ENCODE measurements around the gene NFIA.
"Not testable (repeated sequence)": the region's sequence is repeated elsewhere in the genome, so short reads cannot be mapped to it uniquely, and the experiment has no call there.

The NFIA gene

DNA sequence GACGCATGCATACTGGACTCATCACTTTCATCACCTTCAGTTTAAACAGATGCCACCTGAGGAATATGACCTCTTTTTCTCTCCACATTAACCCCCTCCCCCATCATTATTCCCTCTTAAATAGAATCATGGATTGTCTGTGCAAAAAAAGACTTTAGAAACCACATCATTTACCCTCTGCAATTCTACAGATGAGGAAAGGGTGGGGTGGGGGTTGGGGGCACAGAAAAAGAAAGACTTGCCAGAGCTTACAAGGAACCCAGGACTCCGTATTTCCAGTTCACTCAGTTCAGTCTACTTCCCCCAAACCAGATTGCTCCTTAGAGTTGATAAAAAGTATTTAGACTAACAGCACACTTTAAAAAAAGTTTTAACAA is 26.2 kb upstream of the NFIA start:
- no peaks in the 10 kb centered on the region for H3K9me3 ChIP-seq
- DNase-seq, result no peak
- no peaks in the 10 kb centered on the region for H3K27me3 ChIP-seq
- TF ChIP-seq, protein P1, sequence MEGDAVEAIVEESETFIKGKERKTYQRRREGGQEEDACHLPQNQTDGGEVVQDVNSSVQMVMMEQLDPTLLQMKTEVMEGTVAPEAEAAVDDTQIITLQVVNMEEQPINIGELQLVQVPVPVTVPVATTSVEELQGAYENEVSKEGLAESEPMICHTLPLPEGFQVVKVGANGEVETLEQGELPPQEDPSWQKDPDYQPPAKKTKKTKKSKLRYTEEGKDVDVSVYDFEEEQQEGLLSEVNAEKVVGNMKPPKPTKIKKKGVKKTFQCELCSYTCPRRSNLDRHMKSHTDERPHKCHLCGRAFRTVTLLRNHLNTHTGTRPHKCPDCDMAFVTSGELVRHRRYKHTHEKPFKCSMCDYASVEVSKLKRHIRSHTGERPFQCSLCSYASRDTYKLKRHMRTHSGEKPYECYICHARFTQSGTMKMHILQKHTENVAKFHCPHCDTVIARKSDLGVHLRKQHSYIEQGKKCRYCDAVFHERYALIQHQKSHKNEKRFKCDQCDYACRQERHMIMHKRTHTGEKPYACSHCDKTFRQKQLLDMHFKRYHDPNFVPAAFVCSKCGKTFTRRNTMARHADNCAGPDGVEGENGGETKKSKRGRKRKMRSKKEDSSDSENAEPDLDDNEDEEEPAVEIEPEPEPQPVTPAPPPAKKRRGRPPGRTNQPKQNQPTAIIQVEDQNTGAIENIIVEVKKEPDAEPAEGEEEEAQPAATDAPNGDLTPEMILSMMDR (IDR thresholded peaks at IDR 0.05; ENCODE audit: low read depth, low read length), result no peak
- H3K4me1 ChIP-seq, result 0 out of 2 replicates have a peak, but pooled peaks cover 2% of the 10 kb centered on the region
- H3K36me3 ChIP-seq, result no peaks in the 10 kb centered on the region
- peak overlapping the region; percentile 75 for H3K4me3 ChIP-seq (ENCODE audit: low read depth, low read length)

DNA sequence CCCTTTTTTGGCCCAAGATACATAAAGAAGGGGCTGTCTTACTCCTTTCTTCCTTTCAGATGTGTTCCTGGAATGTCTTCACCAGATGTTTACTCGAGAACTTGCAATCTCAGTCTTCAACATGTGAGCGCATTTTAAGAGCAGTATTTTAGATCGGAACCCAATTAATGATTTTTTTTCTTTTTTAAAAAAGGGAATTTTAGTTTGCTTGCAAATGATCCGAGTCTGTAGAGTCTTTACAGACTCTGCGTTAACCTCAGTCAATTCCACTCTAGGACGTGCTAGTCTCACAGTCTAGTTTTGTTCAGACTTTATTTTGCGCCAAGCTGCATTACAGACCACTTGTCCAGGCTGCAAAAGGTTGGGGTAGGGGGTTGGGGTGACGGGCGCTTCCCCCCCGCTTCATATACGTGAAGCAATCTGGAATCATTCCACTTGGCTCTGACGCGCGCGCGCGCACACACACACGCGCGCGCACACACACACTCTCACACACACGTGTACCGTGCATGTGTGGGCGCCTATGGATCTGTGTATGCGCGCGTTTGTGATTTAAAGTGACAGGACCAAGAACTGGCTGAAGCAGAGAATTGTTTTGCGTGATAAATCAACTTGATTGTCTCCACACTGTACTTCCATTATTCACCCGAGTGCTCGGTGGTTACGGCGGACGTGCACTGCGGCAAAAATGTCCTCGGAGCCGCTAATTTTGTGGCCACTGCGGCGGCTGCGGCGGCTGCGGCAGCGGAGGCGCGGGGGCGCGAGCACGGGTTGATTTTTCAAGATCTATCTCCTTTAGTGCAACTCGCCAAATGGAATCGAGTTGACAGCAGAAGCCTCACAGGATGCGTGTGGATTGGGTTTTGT is 25.6 kb upstream of the NFIA start:
- peak; percentile 34 for DNase-seq
- Histone ChIP-seq H3K4me3 (ENCODE audit: low read depth, low read length) (peak overlapping the region; percentile 75), H3K27me3 (no peaks in the 10 kb centered on the region), H3K36me3 (no peaks in the 10 kb centered on the region), H3K4me1 (0 out of 2 replicates have a peak, but pooled peaks cover 2% of the 10 kb centered on the region), H3K9me3 (no peaks in the 10 kb centered on the region)
- TF ChIP-seq, protein P1 (IDR thresholded peaks at IDR 0.05; ENCODE audit: low read depth, low read length), result no peak

DNA sequence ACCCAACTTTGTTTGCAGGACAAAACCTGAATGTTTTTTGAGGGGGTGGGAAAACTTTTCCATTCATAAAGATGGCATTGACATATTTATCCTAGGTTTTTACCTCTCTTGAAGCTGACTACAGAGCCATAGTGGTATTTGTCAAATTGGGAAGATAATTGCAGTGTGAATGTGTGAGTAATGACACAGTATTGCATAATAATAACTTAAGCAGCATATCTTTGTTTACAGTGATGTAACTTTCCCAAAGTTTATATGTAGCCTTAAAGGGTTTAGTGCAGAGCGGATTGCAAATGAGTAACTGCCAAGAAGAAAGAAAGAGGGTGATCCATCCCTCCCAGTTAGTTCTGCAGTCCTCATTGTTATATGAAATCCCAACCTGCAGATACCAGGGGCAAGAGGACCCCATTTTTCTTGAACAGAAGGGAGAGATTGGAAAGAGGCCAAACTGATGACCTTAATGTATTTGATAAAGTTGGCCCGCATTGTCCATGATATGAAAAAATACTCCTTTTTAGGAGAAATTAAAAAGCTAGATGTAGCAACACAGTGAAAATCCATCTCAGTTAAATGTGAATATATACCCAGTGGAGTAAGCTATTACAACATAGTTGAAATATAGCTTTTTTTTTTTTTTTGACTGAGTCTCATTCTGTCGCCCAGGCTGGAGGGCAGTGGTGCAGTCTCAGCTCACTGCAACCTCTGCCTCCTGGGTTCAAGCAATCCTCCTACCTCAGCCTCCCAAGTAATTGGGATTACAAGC is 23.7 kb upstream of the NFIA start:
- H3K4me3 ChIP-seq (ENCODE audit: low read depth, low read length), result no peak overlapping the region
- H3K36me3 ChIP-seq, result no peaks in the 10 kb centered on the region
- H3K4me1 ChIP-seq, result 0 out of 2 replicates have a peak, but pooled peaks cover 2% of the 10 kb centered on the region
- no peak for DNase-seq
- TF ChIP-seq, protein P1 (IDR thresholded peaks at IDR 0.05; ENCODE audit: low read depth, low read length), result no peak
- H3K27me3 ChIP-seq, result no peaks in the 10 kb centered on the region
- H3K9me3 ChIP-seq, result no peaks in the 10 kb centered on the region

DNA sequence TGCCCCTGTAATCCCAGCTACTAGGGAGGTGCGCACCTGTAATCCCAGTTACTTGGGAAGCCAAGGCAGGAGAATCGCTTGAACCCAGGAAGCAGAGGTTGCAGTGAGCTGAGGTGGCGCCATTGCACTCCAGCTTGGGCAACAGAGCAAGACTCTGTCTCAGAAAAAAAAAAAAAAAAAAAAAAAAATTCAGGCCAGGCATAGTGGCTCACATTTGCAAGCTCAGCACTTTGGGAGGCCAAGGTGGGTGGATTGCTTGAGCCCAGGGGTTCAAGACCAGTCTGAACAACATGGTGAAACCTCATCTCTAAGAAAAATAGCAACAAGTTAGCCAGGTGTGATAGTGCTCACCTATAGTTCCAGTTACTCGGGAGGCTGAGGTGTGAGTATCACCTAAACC is 20.8 kb upstream of the NFIA start:
- not testable (repeated sequence) for H3K27me3 ChIP-seq; H3K36me3 ChIP-seq; H3K9me3 ChIP-seq; H3K4me3 ChIP-seq (ENCODE audit: low read depth, low read length); H3K4me1 ChIP-seq; DNase-seq

DNA sequence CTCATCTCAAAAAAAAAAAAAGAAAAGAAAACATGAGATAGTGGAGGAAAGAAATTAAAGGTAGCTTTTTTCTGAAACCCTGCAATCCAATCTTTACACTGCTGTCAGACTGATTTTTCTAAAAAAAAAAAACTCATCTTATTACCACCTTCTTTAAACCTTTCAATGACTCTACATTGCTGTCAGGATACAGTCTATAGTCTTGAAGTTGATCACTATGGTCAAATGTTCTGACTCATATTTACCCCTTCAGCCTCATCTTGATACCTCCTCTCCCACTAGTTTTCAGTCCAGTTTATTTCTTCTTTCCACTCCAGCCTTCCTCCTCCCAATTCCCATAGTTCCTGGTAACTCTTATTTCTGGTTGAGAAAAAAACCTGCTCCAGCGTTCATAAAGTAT is 17.7 kb upstream of the NFIA start:
- TF ChIP-seq, protein P1 (IDR thresholded peaks at IDR 0.05; ENCODE audit: low read depth, low read length), result no peak
- Histone ChIP-seq H3K9me3 (no peaks in the 10 kb centered on the region), H3K27me3 (no peaks in the 10 kb centered on the region), H3K4me1 (no peaks in the 10 kb centered on the region), H3K4me3 (ENCODE audit: low read depth, low read length) (no peak overlapping the region), H3K36me3 (no peaks in the 10 kb centered on the region)
- no peak for DNase-seq

DNA sequence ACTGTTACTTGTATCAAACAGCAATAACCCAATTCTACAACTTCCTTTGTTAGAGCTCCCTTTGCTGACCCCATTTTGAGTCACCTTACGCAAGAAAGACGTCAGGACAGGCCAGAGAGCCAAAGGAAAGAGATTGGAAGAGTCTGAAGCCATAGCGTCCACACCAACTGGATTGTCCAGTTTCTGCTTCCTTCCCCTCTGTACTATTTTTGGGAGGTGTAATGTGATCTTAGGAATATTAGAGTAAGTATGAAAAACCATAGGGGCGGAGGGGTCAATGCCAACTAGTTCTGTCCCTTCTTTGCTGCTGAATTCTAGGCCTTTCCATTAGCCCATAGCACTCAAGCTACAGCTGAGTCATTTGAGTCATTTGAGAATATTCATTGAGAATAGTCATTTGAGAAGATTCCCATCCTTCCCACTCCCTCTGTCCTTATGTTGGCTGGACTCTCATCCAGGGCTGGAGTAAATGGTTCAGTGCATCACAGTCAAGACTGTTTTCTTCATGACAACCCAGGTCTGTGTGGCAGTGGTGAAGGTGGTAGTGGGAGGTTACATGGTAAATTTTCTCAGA is 14.8 kb upstream of the NFIA start:
- no peak for DNase-seq
- Histone ChIP-seq H3K4me1 (no peaks in the 10 kb centered on the region), H3K36me3 (no peaks in the 10 kb centered on the region), H3K27me3 (no peaks in the 10 kb centered on the region), H3K4me3 (ENCODE audit: low read depth, low read length) (no peak overlapping the region), H3K9me3 (no peaks in the 10 kb centered on the region)
- TF ChIP-seq, protein P1 (IDR thresholded peaks at IDR 0.05; ENCODE audit: low read depth, low read length), result no peak
